ENCODE results near the gene DNAJB4.

- no peak for TF ChIP-seq GABPB1 (CRISPR knock-in tag; IDR thresholded peaks at IDR 0.05)
- no peak for TF ChIP-seq EMX1 (CRISPR knock-in tag; IDR thresholded peaks at IDR 0.05)
- no peak for TF ChIP-seq CTCF (IDR thresholded peaks at IDR 0.05)
- no peak for TF ChIP-seq ZMAT4 (CRISPR knock-in tag; IDR thresholded peaks at IDR 0.05)
- TF ChIP-seq, protein P1, sequence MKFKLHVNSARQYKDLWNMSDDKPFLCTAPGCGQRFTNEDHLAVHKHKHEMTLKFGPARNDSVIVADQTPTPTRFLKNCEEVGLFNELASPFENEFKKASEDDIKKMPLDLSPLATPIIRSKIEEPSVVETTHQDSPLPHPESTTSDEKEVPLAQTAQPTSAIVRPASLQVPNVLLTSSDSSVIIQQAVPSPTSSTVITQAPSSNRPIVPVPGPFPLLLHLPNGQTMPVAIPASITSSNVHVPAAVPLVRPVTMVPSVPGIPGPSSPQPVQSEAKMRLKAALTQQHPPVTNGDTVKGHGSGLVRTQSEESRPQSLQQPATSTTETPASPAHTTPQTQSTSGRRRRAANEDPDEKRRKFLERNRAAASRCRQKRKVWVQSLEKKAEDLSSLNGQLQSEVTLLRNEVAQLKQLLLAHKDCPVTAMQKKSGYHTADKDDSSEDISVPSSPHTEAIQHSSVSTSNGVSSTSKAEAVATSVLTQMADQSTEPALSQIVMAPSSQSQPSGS (CRISPR knock-in tag; IDR thresholded peaks at IDR 0.05; ENCODE audit: borderline replicate concordance, low read depth), result no peak
- peak; percentile 53; the same call in 1 of the 2 replicates for TF ChIP-seq NR2C2 (CRISPR knock-in tag; IDR thresholded peaks at IDR 0.05)
- TF ChIP-seq ZNF263 (CRISPR knock-in tag; IDR thresholded peaks at IDR 0.05; ENCODE audit: low read depth), result 0 out of 2 replicates have a peak, but pooled peaks have one; percentile 37
- no peak for TF ChIP-seq TEAD1 (CRISPR knock-in tag; IDR thresholded peaks at IDR 0.05)
- TF ChIP-seq, protein P2, sequence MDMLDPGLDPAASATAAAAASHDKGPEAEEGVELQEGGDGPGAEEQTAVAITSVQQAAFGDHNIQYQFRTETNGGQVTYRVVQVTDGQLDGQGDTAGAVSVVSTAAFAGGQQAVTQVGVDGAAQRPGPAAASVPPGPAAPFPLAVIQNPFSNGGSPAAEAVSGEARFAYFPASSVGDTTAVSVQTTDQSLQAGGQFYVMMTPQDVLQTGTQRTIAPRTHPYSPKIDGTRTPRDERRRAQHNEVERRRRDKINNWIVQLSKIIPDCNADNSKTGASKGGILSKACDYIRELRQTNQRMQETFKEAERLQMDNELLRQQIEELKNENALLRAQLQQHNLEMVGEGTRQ (CRISPR knock-in tag; IDR thresholded peaks at IDR 0.05), result no peak
Observed at GRCh38 chr1:78045926-78046778, 41.4 kb downstream of the DNAJB4 start, which contains the start of gene GIPC2.
